Common myeloid progenitor, CD34-positive (primary cell): ENCODE measurements around the gene CAMTA1.

Experiments
- CTCF ChIA-PET: fragments of 350-600 bp; sonication (Branson Sonifier 250); formaldehyde crosslinking; loops from one replicate; lab custom pipeline; 2021; ENCODE audit warnings: antibody characterized with exemption; lab: Charles Lee
- POLR2A ChIA-PET: fragments of 350-600 bp; sonication (Branson Sonifier 250); formaldehyde crosslinking; loops from one replicate; lab custom pipeline; 2021; ENCODE audit warnings: antibody characterized with exemption; lab: Charles Lee
- DNase-seq, 3 donors: peaks; one replicate each; pipeline versions ENCODE4 v3.0.0 to v3.0.0-alpha.2; 2013
- H3K27ac ChIP-seq, 2 experiments: 1 replicate in 1 of 2; 2 replicates in 1 of 2; pipeline ENCODE4 v1.7.0; 2013; ENCODE audit warnings: inconsistent platforms in 2 of 2, low read length in 2 of 2, mild to moderate bottlenecking in 2 of 2, low read depth in 1 of 2, moderate library complexity in 1 of 2; ENCODE audit not compliant: severe bottlenecking in 2 of 2, insufficient read depth in 1 of 2, poor library complexity in 1 of 2
- H3K27me3 ChIP-seq, 5 experiments: replicated peaks in 2 of 5; 1 replicate in 3 of 5; 2 replicates in 2 of 5; pipeline versions ENCODE4 v1.6.1 to v1.7.0; 2013; ENCODE audit warnings: low read length in 4 of 5, mild to moderate bottlenecking in 2 of 5, moderate library complexity in 2 of 5, inconsistent platforms in 1 of 5; ENCODE audit not compliant: insufficient read depth in 5 of 5, control insufficient read depth in 4 of 5
- H3K36me3 ChIP-seq, 4 experiments: 1 replicate in 2 of 4; 2 replicates in 2 of 4; pipeline versions ENCODE4 v1.6.1 to v1.7.0; 2013; ENCODE audit warnings: low read length in 3 of 4, control low read depth in 1 of 4, mild to moderate bottlenecking in 1 of 4; ENCODE audit not compliant: control insufficient read depth in 4 of 4, insufficient read depth in 4 of 4
- H3K4me1 ChIP-seq, 4 experiments: 1 replicate in 3 of 4; 2 replicates in 1 of 4; pipeline versions ENCODE4 v1.6.1 to v1.7.1; 2013; ENCODE audit warnings: low read length in 3 of 4, mild to moderate bottlenecking in 3 of 4, control low read depth in 1 of 4, inconsistent platforms in 1 of 4, moderate library complexity in 1 of 4; ENCODE audit not compliant: control insufficient read depth in 4 of 4, insufficient read depth in 4 of 4; ENCODE audit errors: control extremely low read depth in 1 of 4
- H3K4me3 ChIP-seq, 7 experiments: 1 replicate in 4 of 7; 2 replicates in 3 of 7; pipeline versions ENCODE4 v1.5.1 to v1.7.0; 2013; ENCODE audit warnings: mild to moderate bottlenecking in 7 of 7, low read length in 6 of 7, moderate library complexity in 6 of 7, inconsistent platforms in 2 of 7, low read depth in 2 of 7, control low read depth in 1 of 7; ENCODE audit not compliant: insufficient read depth in 4 of 7, control insufficient read depth in 1 of 7; ENCODE audit errors: extremely low read depth in 1 of 7
- H3K9me3 ChIP-seq, 5 experiments: 1 replicate in 4 of 5; 2 replicates in 1 of 5; pipeline versions ENCODE4 v1.6.1 to v1.7.1; 2013; ENCODE audit warnings: low read length in 4 of 5, mild to moderate bottlenecking in 2 of 5, inconsistent platforms in 1 of 5, low read depth in 1 of 5, moderate library complexity in 1 of 5; ENCODE audit not compliant: control insufficient read depth in 4 of 5, insufficient read depth in 2 of 5; ENCODE audit errors: control extremely low read depth in 1 of 5
- WGBS: methylation state at CpG from one replicate; pipeline ENCODE4 v1.1.5; 2013; ENCODE audit not compliant: insufficient coverage; 5-methylcytosine and 5-hydroxymethylcytosine counted together

Gene CAMTA1

DNA sequence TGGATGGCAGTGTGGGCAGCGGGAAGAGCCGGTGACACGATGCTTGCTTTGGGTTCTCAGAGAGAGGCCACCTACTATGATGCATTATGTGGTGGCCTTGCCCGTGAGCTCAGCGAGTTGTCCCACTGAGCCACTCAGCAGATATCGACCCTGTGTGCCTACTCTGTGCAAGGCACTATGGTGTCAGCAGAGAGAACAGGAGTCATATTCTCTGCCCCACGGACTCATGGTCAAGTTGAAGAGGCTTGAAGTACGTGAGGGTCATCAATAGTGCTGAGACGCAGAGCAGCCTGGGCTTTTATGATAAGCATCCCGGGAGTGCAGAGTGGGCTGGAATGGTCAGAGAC lies 466.2 kb downstream of the CAMTA1 start:
- H3K4me3 ChIP-seq = no peak overlapping the region
- no peak overlapping the region for H3K27ac ChIP-seq
- H3K9me3 ChIP-seq = no peaks in the 10 kb centered on the region
- CTCF ChIA-PET = no interaction called here
- H3K4me1 ChIP-seq = peaks cover 0 to 18% (median 3%) of the 10 kb centered on the region in 4 experiments
- POLR2A ChIA-PET = no interaction called here
- WGBS = 97% methylated on average over 10 of the region's 10 CpGs
- no peak for DNase-seq
- no peaks in the 10 kb centered on the region for H3K36me3 ChIP-seq
- H3K27me3 ChIP-seq = peaks cover 0 to 13% (median 6%) of the 10 kb centered on the region in 5 experiments

DNA sequence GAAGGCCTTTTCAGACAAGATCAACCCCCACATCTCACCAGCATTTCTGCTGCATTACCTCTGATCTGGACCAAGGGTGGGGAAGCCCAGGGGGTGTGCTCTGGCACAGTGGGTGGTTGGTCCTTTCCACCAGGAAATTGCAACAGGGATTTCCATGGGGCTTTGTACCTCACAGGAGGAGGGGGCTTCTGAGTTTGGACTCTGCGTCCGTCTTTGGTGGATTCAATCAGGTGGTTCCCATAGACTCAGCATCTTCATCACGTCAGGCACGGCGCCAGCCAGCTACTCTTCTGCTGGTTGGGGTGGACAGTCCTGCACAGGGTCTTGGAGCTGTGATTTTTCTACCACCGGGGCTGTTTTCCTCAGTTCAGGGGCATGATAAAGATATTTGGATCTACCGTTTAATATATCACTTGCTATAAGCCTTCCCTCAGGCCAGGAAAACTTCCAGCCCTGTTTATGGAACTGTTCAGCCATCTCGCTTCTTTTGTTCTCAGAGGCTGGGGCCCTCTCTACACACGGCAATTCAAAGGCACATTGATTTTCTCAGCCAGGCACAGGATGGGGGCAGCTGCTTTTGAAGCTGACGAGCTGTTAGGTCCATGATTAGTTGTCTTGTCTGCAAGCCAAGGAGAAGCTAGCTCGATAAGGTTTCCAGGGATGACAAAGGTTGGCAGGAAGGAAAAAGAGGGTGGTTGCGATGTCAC lies 467.3 kb downstream of the CAMTA1 start:
- DNase-seq = no peak
- Histone ChIP-seq H3K27ac (no peak overlapping the region), H3K9me3 (no peaks in the 10 kb centered on the region), H3K4me1 (peaks cover 0 to 16% (median 3%) of the 10 kb centered on the region in 4 experiments), H3K36me3 (no peaks in the 10 kb centered on the region), H3K4me3 (no peak overlapping the region), H3K27me3 (peaks cover 0 to 13% (median 6%) of the 10 kb centered on the region in 5 experiments)
- 94% methylated on average over 12 of the region's 12 CpGs for WGBS
- ChIA-PET CTCF (no interaction called here), POLR2A (no interaction called here)

DNA sequence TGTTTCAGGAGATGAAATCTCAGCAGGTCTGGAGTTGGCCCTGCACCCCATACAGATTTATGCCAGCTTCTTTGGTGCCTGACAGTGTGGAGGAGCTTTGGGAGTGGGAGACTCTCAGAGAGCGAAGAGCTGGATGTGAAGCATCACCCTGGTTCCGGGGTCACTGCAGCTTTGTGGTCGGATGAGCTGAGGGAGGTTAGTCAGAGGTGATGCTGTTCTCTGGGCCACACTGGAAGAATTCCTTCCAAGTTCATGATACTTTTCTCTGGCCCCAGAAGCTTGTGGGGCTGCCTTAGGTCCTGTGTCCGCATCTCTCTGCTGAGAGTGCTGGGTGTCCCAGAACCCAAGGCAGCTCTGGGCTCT lies 467.8 kb downstream of the CAMTA1 start:
- Histone ChIP-seq H3K9me3 (no peaks in the 10 kb centered on the region), H3K27ac (no peak overlapping the region), H3K4me1 (peaks cover 0 to 11% (median 2%) of the 10 kb centered on the region in 4 experiments), H3K27me3 (peaks cover 0 to 9% (median 2%) of the 10 kb centered on the region in 5 experiments), H3K4me3 (no peak overlapping the region), H3K36me3 (no peaks in the 10 kb centered on the region)
- CTCF ChIA-PET = no interaction called here
- 98% methylated on average over 4 of the region's 4 CpGs for WGBS
- DNase-seq = no peak
- POLR2A ChIA-PET = no interaction called here

DNA sequence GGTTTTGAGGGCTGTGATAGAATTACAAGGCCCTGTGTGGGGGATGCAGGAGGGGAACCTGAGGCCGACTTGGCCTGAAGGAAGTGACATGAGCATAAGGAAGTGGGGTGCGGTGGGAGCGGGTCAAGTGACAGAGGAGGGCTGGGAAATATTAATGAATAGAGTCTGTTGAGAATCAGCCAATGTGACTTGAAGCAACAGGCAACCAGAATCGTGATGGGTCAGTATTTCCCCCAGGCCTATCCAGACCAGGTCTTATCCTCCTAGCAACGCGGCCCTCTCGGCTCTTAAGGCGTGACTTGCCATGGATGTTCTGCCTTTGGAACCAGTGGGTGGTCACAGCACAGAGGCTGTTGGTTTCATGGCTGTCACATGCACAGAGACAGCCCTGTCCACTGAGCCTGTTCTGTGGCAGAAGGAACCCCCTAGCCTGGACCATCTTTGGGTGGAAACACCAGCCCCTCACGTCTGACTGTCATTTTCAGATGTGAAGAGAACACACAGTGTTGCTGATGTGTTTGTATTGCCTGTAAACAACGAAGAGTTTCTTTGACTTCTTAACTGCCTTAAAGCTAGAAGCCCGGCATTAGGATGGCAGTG lies 468.8 kb downstream of the CAMTA1 start:
- Histone ChIP-seq H3K4me1 (peaks cover 0 to 7% (median 2%) of the 10 kb centered on the region in 4 experiments), H3K36me3 (no peaks in the 10 kb centered on the region), H3K27me3 (peaks cover 0 to under 1% (median 0%) of the 10 kb centered on the region in 5 experiments), H3K9me3 (no peaks in the 10 kb centered on the region), H3K4me3 (no peak overlapping the region), H3K27ac (no peak overlapping the region)
- WGBS = 84% methylated on average over 11 of the region's 11 CpGs
- CTCF ChIA-PET = no interaction called here
- no peak for DNase-seq
- POLR2A ChIA-PET = interaction anchor here (0.7 kb wide), 1 partner anchor 212 kb away, joined by 3 read pairs; no protein-coding TSS in a partner anchor

DNA sequence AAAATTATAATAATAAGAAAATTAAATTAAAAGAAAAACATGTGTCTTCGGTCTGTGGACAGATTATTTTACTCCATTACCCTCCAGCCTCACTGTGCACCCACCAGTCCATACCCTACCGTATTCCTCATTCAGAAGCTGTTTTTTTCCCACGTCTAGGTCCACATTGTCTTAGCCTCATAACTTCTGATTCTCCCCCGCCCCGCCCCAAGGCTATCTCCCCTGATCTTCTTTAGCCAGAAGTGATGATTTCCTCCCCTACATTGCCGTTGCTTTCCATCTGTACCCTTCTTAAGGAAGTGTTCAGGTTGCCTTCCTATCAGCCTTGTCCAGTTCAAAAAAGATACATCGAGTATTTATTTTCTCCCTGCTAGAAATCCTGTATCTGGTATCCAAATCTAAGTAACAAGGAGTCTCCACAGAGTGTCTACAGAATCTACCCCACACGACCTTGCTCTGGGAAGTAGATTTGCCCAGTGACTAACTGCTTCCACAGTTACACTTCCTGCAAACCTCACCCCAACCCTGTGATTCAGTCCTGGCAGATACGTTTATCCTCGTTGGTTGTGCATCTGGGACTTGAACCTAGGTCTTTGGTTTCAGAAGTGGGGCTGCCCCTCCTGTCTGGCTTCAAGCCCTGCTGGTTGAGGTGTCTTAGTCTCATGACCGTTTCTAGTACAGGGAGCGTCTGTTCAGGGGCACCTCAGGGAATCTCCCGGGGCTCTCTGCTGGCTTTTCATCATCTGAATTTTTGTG lies 470.2 kb downstream of the CAMTA1 start:
- no peak for DNase-seq
- 89% methylated on average over 11 of the region's 13 CpGs for WGBS
- peaks cover 0 to 7% (median 2%) of the 10 kb centered on the region in 4 experiments for H3K4me1 ChIP-seq
- no peaks in the 10 kb centered on the region for H3K27me3 ChIP-seq
- no peaks in the 10 kb centered on the region for H3K36me3 ChIP-seq
- H3K9me3 ChIP-seq = no peaks in the 10 kb centered on the region
- no peak overlapping the region for H3K4me3 ChIP-seq
- ChIA-PET POLR2A (no interaction called here), CTCF (no interaction called here)
- H3K27ac ChIP-seq = no peak overlapping the region

DNA sequence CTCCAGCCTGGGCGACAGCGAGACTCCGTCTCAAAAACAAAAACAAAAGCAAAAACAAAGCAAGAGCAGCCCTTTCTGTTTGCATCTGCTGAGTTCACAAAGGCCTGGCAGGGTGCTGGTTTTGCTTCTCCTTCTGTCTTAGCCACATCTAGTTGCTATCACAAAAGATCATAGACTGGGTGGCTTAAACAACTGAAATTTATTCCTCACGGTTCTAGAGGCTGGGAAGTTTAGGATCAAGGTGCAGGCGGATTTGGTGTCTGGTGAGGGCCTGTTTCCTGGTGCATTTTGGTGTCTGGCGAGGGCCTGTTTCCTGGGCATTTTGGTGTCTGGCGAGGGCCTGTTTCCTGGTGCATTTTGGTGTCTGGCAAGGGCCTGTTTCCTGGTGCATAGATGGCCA lies 471.3 kb downstream of the CAMTA1 start:
- no peak overlapping the region for H3K27ac ChIP-seq
- H3K27me3 ChIP-seq = no peaks in the 10 kb centered on the region
- H3K4me3 ChIP-seq = no peak overlapping the region
- no peaks in the 10 kb centered on the region for H3K4me1 ChIP-seq
- H3K36me3 ChIP-seq = no peaks in the 10 kb centered on the region
- POLR2A ChIA-PET = no interaction called here
- WGBS = 100% methylated on average over 6 of the region's 7 CpGs
- CTCF ChIA-PET = no interaction called here
- no peaks in the 10 kb centered on the region for H3K9me3 ChIP-seq
- no peak for DNase-seq

DNA sequence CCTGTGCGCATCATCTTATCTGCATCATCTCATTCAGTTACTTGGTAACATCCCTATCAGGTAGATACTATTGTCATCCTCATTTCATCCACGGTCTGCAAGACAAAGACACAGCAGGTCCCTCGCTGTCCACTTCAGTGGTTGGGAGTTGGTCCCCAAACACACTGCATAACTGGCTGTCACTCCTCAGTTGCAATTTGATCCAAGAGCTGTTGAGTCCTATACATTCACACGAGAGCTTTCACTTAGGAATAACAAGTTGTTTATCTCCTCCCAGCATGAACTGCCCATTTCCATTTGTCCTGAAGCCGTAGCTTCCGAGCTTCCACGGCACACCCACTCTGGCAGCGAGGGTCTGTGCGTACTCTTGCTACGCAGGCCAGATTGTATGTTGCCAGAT lies 472.0 kb downstream of the CAMTA1 start:
- Histone ChIP-seq H3K9me3 (no peaks in the 10 kb centered on the region), H3K27me3 (no peaks in the 10 kb centered on the region), H3K36me3 (no peaks in the 10 kb centered on the region), H3K27ac (no peak overlapping the region), H3K4me3 (no peak overlapping the region), H3K4me1 (no peaks in the 10 kb centered on the region)
- POLR2A ChIA-PET = no interaction called here
- DNase-seq = no peak
- CTCF ChIA-PET = no interaction called here
- 98% methylated on average over 6 of the region's 10 CpGs for WGBS
